Left ventricle myocardium inferior (tissue), 1 donor: ENCODE measurements around the gene MARK4. TPM values are rescaled to one million over a fixed set of nuclear protein-coding genes. Genes with fewer than 3 reads are reported as not detected.
"Not testable (repeated sequence)": the region's sequence is repeated elsewhere in the genome, so short reads cannot be mapped to it uniquely, and the experiment has no call there.

Experiments used
- DNase-seq: peaks from one replicate; pipeline ENCODE4 v3.0.0-alpha.2; 2020
- H3K27ac ChIP-seq: fragments of 200-600 bp; replicated peaks from 2 replicates; pipeline ENCODE4 v1.8.0; 2021
- H3K27me3 ChIP-seq: fragments of 200-600 bp; 2 replicates; pipeline ENCODE4 v1.8.0; 2021; ENCODE audit warnings: low read depth
- H3K36me3 ChIP-seq: fragments of 200-600 bp; 2 replicates; pipeline ENCODE4 v1.8.0; 2021
- H3K4me1 ChIP-seq: fragments of 200-600 bp; 2 replicates; pipeline ENCODE4 v1.8.0; 2021
- H3K4me3 ChIP-seq: fragments of 200-600 bp; 2 replicates; pipeline ENCODE4 v1.8.0; 2021; ENCODE audit warnings: mild to moderate bottlenecking, moderate library complexity
- H3K9me3 ChIP-seq: fragments of 200-600 bp; replicated peaks from 2 replicates; pipeline ENCODE4 v1.8.0; 2021
- intact Hi-C: fragments of 100-400 bp; cut with micrococcal nuclease; formaldehyde crosslinking; loops from one replicate; pipeline ENCODE4 v1.11.0; 2022
- total RNA-seq: library from RNA; stranded (reverse); fragmentation: NEBNext Ultra II Directional; extraction: Animal tissue kit (Norgen Biotek cat#: 25700); gene quantifications from one replicate; pipeline ENCODE4 v1.2.1, GENCODE V29; 2021
- TF ChIP-seq, protein P1 (sequence below): fragments of 200-600 bp; IDR thresholded peaks from 2 replicates; pipeline ENCODE4 v1.8.0; 2021; ENCODE audit warnings: antibody characterized with exemption, mild to moderate bottlenecking, borderline replicate concordance
- donor health status: DM: no; HTN: yes; CAD: no; lungs with severe emphysema.

The MARK4 gene
- total RNA-seq, 1 donor from 2014 or later = 26.5 TPM

DNA sequence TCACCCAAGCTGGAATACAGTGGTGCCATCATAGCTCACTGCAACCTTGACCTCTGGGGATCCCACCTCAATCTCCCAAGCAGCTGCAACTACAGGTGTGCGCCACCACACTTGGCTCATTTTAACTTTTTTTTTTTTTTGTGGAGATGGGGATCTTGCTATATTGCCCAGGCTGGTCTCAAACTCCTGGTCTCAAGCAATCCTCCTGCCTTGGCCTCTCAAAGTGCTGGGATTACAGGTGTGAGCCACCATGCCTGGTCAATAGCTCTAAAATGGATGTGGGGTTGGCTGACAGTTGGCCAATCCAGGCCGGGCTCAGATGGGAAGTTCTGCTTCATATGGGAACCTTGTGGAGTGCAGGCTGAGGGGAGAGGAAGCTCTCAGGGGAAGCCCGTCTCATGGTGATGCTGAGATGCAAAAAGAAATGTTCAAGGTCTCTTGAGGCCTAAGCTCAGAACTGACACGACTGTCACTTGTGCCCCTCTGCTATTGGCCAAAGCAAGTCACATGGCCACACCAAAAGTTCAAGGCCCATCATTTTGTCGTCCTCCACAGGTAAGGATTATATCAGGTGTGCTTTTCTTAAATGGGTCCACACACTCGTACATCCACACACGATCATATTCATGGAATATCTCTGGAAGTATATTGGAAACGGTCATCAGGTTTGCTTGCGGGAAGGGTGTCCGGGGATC is 82.7 kb downstream of the MARK4 start:
- Histone ChIP-seq H3K9me3 (no peaks in the 10 kb centered on the region), H3K27ac (no peak overlapping the region), H3K4me1 (peaks cover 5% of the 10 kb centered on the region), H3K36me3 (no peaks in the 10 kb centered on the region), H3K4me3 (no peak overlapping the region), H3K27me3 (peaks cover 8% of the 10 kb centered on the region)
- intact Hi-C loops = no loop called here
- no peak for DNase-seq
- TF ChIP-seq, protein P1, sequence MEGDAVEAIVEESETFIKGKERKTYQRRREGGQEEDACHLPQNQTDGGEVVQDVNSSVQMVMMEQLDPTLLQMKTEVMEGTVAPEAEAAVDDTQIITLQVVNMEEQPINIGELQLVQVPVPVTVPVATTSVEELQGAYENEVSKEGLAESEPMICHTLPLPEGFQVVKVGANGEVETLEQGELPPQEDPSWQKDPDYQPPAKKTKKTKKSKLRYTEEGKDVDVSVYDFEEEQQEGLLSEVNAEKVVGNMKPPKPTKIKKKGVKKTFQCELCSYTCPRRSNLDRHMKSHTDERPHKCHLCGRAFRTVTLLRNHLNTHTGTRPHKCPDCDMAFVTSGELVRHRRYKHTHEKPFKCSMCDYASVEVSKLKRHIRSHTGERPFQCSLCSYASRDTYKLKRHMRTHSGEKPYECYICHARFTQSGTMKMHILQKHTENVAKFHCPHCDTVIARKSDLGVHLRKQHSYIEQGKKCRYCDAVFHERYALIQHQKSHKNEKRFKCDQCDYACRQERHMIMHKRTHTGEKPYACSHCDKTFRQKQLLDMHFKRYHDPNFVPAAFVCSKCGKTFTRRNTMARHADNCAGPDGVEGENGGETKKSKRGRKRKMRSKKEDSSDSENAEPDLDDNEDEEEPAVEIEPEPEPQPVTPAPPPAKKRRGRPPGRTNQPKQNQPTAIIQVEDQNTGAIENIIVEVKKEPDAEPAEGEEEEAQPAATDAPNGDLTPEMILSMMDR = no peak

DNA sequence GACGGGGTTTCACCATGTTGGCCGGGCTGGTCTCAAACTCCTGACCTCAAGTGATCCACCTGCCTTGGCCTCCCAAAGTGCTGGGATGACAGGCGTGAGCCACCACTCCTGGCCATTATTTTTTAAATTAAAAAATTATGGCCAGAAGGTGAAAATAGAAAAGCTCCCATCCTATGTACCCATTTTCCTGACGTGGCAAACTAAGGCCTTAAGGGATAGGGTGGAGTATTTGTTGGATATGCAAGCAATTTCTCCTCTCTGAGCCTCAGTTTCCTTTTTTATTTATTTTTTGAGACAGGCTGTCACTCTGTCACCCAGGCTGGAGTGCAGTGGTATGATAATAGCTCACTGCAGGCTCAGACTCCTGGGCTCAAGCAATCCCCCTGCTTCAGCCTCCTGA is 83.8 kb downstream of the MARK4 start:
- peaks cover 20% of the 10 kb centered on the region for H3K27me3 ChIP-seq
- DNase-seq, H3K4me3 ChIP-seq, H3K4me1 ChIP-seq, H3K27ac ChIP-seq, intact Hi-C loops, H3K36me3 ChIP-seq, H3K9me3 ChIP-seq: not testable (repeated sequence)

- peaks cover 35% of the 10 kb centered on the region for H3K27me3 ChIP-seq
- TF ChIP-seq, protein P1 = no peak
- H3K4me3 ChIP-seq = no peak overlapping the region
- intact Hi-C loops = no loop called here
- DNase-seq = no peak
- peaks cover 15% of the 10 kb centered on the region for H3K4me1 ChIP-seq
- H3K27ac ChIP-seq = no peak overlapping the region
- H3K36me3 ChIP-seq = no peaks in the 10 kb centered on the region
- no peaks in the 10 kb centered on the region for H3K9me3 ChIP-seq
Observed at GRCh38 chr19:45336696-45337251, 85.7 kb downstream of the MARK4 start.

DNA sequence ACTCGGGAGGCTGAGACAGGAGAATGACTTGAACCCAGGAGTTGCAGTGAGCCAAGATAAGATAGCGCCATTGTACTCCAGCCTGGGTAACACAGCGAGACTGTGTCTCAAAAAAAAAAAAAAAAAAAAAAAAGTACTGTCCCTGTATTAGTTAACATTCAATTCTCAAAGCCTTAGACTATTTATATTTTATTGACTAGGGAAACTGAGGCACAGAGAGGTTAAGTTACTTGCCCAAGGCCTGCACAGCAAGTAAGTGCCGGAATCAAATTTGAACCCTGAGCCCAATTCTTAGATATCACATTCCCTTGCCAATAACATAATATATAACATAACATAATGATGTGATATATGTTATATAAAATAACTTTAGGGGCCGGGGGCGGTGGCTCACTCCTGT is 88.6 kb downstream of the MARK4 start:
- H3K4me3 ChIP-seq = no peak overlapping the region
- H3K4me1 ChIP-seq = peaks cover 15% of the 10 kb centered on the region
- no peaks in the 10 kb centered on the region for H3K36me3 ChIP-seq
- H3K27me3 ChIP-seq = peaks cover 45% of the 10 kb centered on the region
- no peak overlapping the region for H3K27ac ChIP-seq
- TF ChIP-seq, protein P1 = no peak
- DNase-seq = no peak
- intact Hi-C loops = no loop called here
- no peaks in the 10 kb centered on the region for H3K9me3 ChIP-seq

- Histone ChIP-seq H3K27me3 (peaks cover 52% of the 10 kb centered on the region), H3K9me3 (no peaks in the 10 kb centered on the region), H3K36me3 (no peaks in the 10 kb centered on the region), H3K4me3 (peak within 1 kb of the TSS; percentile 58), H3K4me1 (peaks cover 15% of the 10 kb centered on the region), H3K27ac (no peak within 1 kb of the TSS)
- DNase-seq = no peak
- TF ChIP-seq, protein P1 = no peak
- intact Hi-C loops = no loop called here
Observed at GRCh38 chr19:45340232-45340898, 89.3 kb downstream of the MARK4 start, which contains the start of gene KLC3. Gene KLC3 (plus strand): TSS chr19:45340750. CDS start chr19:45345542, 4,792 bp downstream.
